ENCODE measurements around the gene EPHA6.

The EPHA6 gene

DNA sequence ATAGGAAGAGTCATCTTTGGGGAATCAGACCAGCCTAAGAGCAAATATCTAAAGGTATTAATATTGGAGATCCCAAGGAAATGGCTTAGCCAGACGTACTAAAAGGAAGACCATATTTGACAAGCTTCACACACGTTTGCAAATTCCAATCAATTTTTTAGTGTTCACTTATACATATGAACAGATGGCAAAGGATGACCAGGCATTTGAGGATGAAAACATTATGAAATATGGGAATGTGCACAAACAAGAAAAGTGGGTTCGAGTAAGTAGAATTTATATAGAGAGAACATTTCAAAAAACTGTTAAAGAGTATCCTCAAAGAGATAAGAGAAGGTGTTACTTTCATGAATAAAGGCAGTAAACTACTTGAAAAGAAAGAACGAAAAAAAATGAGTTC lies 981.6 kb downstream of the EPHA6 start:
- DNase-seq (ENCODE audit: low read depth, low spot score), result no peak
